ENCODE results near the gene DNPH1.

Gene DNPH1

DNA sequence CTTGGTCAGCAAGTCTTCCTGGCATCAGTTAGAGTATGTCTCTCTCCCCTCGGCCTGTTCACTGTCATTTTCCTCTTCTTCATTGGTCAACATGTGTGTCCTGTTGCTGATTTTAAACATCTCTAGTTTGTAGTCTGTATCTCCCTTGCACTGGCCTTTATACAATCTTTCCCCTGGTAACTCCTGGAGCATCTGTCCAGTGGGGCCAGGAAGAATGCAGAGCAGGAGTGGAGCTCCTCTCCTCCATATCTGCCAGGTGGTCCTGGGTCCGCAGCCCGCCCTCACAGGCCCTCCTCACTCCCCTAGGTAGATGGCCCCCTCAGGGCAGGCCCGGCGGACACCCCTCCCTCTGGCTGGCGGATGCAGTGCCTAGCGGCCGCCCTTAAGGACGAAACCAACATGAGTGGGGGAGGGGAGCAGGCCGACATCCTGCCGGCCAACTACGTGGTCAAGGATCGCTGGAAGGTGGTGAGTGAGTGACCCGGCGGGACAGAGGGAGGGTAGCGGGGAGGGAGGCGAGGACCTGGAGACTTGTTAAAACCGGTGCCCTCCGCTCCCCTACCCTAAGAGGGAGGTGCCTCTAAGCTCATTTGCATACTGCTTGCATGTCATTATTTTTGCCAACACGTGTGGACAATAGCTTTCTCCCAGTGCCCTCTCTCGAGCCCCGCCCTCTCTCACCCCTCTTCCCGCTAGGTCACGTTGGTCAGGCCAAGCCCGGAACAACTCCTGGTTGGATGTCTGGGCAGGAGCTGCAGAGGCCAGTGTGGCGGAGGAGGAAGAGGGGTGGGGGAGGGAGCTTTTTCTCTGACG, 17.2 kb upstream of the DNPH1 start:
- in situ Hi-C loops (cut with MboI; ENCODE audit: low sequenced_read_pairs), result no loop called here

- in situ Hi-C loops (cut with MboI; ENCODE audit: low sequenced_read_pairs), result no loop called here
Measured at GRCh38 chr6:43243664-43244321, 14.5 kb upstream of the DNPH1 start.

GRCh38 chr6:43242908-43243663, 13.8 kb upstream of the DNPH1 start, which contains the start of gene TTBK1:
Gene TTBK1 (plus strand): TSS chr6:43243481. CDS start chr6:43246661, 3,180 bp downstream.
- in situ Hi-C loops (cut with MboI; ENCODE audit: low sequenced_read_pairs), result no loop called here

DNA sequence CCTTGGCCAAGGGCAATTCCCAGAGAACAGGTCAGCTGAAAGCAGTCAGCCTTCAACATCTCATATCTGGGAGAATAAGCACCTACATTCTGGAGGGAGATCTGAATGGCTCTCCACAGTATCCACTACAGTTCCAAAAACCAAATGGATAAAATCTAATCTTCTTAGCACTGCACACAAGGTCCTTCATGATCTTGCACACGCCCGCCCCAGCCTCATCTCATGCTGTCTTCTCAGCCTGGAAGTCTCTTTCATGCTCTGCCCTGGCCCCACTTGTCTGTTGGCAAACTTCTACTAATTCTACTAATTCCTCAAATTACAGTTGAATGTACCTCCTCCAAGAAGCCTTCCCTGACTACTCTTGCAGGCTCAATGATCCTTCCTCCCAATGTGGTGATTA, 12.2 kb upstream of the DNPH1 start:
- in situ Hi-C loops (cut with MboI; ENCODE audit: low sequenced_read_pairs), result no loop called here

DNA sequence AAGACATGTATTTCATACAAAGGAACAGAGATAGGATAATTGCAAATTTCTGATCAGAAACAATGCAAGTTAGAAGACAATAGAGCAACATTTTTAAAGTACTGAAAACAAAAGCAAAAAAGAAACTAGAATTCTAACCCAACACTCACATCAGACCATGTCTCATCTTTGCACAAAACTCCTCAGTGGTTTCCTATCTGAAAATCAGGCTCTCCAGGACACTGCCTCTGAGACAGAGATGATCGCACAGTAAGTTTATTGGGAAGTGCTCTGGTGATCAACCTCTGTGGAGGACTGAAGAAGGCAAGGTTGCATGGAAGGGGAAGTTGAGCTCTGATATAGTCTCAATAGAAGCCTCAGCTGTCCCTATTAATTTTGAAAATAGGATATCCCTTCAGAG, 11.7 kb upstream of the DNPH1 start:
- in situ Hi-C loops (cut with MboI; ENCODE audit: low sequenced_read_pairs), result no loop called here

- in situ Hi-C loops (cut with MboI; ENCODE audit: low sequenced_read_pairs), result no loop called here
Measured at GRCh38 chr6:43239054-43239453, 9.8 kb upstream of the DNPH1 start.

DNA sequence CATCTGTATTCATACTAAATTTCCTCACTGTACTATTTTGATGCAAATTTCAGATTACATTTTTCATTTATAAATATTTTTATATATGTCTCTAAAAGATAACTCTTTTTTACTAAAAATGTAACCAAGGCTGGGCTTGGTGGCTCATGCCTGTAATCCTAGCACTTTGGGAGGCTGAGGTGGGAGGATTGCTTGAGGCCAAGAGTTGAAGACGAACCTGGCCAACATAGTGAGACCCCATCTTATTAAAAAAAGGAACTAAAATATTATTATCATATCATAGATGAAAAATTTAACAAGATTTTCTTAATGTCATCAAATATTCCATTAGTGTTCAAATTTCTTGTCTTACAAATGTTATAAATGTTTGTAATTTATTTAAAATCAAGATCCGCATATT, 6.6 kb upstream of the DNPH1 start:
- in situ Hi-C loops (cut with MboI; ENCODE audit: low sequenced_read_pairs), result no loop called here

DNA sequence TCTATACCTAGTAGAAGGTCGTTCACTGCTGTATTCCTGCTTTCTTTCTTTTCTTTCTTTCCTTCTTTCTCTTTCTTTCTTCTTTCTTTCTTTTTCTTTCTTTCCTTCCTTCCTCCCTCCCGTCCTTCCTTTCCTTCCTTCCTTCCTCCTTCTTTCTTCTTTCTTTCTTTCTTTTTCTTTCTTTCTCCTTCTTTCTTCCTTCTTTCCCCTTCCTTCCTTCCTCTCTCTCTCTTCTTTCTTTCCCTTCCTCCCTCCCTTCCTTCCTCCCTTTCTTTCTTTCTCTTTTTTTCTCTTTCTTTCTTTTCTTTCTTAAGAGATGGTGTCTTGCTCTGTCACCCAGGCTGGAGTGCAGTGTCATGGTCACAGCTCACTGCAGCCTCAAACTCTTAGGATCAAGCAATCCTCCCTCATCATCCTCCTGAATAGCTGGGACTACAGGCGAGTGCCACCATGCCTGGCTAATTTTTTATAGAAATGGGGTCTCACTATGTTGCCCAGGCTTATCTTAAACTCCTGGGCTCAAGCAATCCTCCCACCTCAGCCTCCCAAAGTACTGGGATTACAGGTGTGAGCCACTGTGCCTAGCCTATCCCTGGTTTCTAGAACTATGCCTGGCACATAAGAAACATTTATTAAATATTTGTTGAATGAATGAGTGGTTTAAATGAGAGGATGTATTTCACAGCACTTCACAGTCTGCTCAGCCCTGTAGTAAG, 2.6 kb upstream of the DNPH1 start:
- in situ Hi-C loops (cut with MboI; ENCODE audit: low sequenced_read_pairs), result no loop called here

DNA sequence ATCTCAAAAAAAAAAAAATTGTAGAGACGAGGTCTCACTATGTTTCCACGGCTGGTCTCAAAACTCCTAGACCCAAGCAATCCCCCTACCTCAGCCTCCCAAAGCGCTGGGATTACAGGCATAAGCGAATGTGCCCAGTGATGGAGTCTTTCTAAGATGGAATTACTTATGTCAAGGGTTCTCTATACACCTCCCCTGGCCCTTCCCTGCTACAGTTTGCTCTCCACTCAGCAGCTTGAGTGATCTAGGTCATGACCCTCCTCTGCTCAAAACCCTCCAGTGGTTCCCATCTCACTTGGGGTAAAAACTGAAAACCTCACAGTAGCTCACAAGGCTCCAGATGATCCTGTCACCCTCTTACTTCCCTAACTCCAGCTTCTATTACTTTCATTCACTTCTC, 1.8 kb upstream of the DNPH1 start:
- in situ Hi-C loops (cut with MboI; ENCODE audit: low sequenced_read_pairs), result no loop called here

- in situ Hi-C loops (cut with MboI; ENCODE audit: low sequenced_read_pairs), result no loop called here
Measured at GRCh38 chr6:43229803-43230620, 731 bp upstream of the DNPH1 start.

DNA sequence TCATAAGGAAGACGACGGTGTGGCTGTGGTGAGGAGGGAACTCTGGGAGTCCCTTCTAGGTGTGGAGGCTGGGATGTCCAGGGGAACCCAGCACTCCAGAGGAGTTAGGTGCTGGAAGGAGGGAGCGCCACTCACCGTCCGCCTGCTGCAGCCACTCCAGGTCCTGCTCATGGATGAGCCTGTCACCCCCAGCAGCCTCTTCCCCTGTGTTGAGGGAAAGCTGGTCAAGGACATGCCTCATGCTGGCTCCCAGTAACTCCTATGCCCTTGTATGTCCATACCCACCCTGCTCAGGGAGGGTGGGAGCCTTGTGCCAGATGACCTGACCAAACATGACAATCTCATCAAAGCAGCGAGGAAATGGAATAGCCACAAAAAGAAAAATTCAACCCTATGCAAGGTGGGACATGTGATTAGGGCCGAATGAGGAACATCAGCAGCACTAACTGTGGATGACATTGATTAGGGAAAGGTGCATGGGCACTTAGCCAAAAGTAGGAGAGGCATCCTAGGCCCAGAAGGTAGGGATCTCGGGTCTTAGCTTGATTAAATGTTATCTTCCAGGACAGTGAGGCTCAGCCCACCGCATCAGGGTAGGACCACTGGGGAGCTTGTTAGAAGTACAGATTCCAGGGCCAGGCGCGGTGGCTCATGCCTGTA, 3.0 kb downstream of the DNPH1 start:
- in situ Hi-C loops (cut with MboI; ENCODE audit: low sequenced_read_pairs), result no loop called here

GRCh38 chr6:43223175-43223574, 6.1 kb downstream of the DNPH1 start:
- in situ Hi-C loops (cut with MboI; ENCODE audit: low sequenced_read_pairs), result no loop called here

- in situ Hi-C loops (cut with MboI; ENCODE audit: low sequenced_read_pairs), result no loop called here
Measured at GRCh38 chr6:43222418-43223059, 6.7 kb downstream of the DNPH1 start.

- in situ Hi-C loops (cut with MboI; ENCODE audit: low sequenced_read_pairs), result no loop called here
Measured at GRCh38 chr6:43221046-43221972, 8.0 kb downstream of the DNPH1 start.

DNA sequence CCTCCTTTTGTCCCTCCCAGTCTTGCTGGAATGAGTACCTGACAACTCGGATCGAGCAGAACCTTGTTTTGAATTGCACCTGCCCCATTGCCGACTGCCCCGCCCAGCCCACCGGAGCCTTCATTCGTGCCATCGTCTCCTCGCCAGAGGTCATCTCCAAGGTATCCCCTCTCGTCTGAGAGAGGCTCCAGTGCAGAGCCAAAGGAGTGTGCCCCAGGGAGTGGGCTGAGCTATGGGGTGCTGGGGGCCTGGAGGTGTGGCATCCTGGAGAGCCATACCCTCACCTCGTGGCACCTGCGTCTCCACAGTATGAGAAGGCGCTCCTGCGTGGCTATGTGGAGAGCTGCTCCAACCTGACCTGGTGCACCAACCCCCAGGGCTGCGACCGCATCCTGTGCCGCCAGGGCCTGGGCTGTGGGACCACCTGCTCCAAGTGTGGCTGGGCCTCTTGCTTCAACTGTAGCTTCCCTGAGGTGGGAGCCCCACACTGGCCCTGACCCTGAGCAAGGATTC, 8.8 kb downstream of the DNPH1 start:
- in situ Hi-C loops (cut with MboI; ENCODE audit: low sequenced_read_pairs), result no loop called here

DNA sequence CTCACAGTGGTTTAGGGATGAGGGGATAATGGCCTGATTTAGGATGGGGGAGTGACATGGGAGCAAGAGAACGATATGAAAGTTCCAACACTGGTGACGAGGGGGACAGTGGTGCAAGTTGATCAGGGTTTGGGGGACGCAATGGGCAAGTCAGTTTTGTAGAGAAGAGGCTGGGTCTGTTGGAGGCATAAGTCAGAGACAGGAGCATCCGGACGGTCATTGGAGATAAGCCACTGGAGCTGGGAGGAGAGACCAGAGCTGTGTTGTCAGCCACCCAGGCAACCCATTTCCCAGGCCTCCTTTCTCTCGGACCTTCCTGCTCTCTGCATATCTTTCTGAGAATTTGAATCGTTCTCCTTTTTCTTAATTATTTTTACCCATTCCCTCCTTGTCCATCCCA, 9.5 kb downstream of the DNPH1 start:
- in situ Hi-C loops (cut with MboI; ENCODE audit: low sequenced_read_pairs), result no loop called here

DNA sequence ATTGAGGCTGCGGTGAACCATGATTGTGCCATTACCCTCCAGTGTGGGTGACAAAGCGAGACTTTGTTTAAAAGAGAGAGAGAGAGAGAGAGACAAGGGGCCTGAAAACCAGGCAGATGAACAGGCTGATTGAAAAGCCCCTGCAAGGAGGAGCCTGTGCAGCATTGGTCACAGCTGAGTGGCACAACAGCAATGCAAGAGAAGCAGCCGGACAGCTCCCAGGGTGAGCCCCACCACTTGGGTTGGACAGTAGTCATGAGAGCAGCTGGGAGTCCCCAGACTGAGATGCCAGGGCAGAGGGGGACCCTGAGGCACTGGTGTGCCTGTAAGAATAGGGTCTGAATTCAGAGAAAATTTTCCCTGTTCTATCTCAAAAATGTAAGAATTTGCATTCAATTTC, 10.2 kb downstream of the DNPH1 start:
- in situ Hi-C loops (cut with MboI; ENCODE audit: low sequenced_read_pairs), result no loop called here

DNA sequence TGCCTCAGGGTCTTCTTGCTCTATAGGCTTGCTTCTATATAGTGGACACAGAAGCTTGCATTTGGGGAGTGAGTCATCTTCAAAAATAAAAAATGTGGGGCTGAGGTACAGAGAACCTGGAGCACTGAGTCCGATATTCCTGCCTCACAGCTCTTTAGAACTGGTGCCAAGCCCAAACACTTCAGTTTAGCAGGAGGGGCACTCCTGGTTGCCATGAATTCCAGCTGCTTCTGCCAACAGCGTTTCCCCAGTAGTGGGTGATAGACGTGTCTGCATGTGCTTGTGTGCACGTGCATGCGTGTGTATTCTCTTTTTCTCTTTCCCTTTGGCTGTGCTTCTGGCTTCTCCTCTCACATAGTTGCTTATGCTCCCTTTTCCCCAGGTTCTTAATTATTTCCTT, 11.9 kb downstream of the DNPH1 start:
- in situ Hi-C loops (cut with MboI; ENCODE audit: low sequenced_read_pairs), result no loop called here
